OCI-LY3 (cell line): ENCODE results near the gene MAPKAPK5.

Experiments
- H2AFZ ChIP-seq: fragments of 200-600, 300-600 bp; shearing (Covaris generic); 2 replicates; pipeline ENCODE4 v1.6.0; 2014; ENCODE audit warnings: antibody characterized with exemption, low read depth, low read length
- H3K27ac ChIP-seq: fragments of 200-600, 300-600 bp; sonication (generic); 2 replicates; pipeline ENCODE4 v1.5.1; 2014; ENCODE audit warnings: mild to moderate bottlenecking, low read length, moderate library complexity, mixed read lengths
- H3K27me3 ChIP-seq: fragments of 200-600, 300-600 bp; sonication (generic); 2 replicates; pipeline ENCODE4 v1.6.1; 2014; ENCODE audit warnings: low read depth, low read length, mixed read lengths
- H3K36me3 ChIP-seq: fragments of 200-600, 300-600 bp; sonication (generic); replicated peaks from 2 replicates; pipeline ENCODE3; 2014; ENCODE audit warnings: low read depth, low read length, mixed read lengths
- H3K4me1 ChIP-seq: fragments of 300-600, 200-600 bp; sonication (generic); 2 replicates; pipeline ENCODE4 v1.6.1; 2014; ENCODE audit warnings: low read length, mixed read lengths
- H3K4me2 ChIP-seq: fragments of 200-600, 300-600 bp; sonication (generic); 2 replicates; pipeline ENCODE4 v1.6.1; 2014; ENCODE audit warnings: low read length, mixed read lengths
- H3K4me3 ChIP-seq: fragments of 300-600, 200-600 bp; sonication (generic); 2 replicates; pipeline ENCODE4 v1.5.1; 2014; ENCODE audit warnings: antibody characterized with exemption, mild to moderate bottlenecking, low read length, moderate library complexity
- H3K79me2 ChIP-seq: fragments of 300-600, 200-600 bp; shearing (Covaris generic); 2 replicates; pipeline ENCODE4 v1.6.1; 2014; ENCODE audit warnings: mild to moderate bottlenecking, low read length, mixed read lengths
- H3K9ac ChIP-seq: fragments of 300-600, 200-600 bp; shearing (Covaris generic); 2 replicates; pipeline ENCODE4 v1.6.0; 2014; ENCODE audit warnings: mild to moderate bottlenecking, low read length, moderate library complexity
- H3K9me3 ChIP-seq: fragments of 200-600, 300-600 bp; shearing (Covaris generic); 2 replicates; pipeline ENCODE4 v1.6.1; 2014; ENCODE audit warnings: low read length, mixed read lengths; ENCODE audit not compliant: insufficient read depth
- H4K20me1 ChIP-seq: fragments of 200-600, 300-600 bp; sonication (generic); 2 replicates; pipeline ENCODE4 v1.6.1; 2016; ENCODE audit warnings: low read length, mixed read lengths; ENCODE audit not compliant: insufficient read depth
- EZH2phosphoT487 ChIP-seq: fragments of 200-600 bp; shearing (Covaris generic); IDR thresholded peaks from 2 replicates; pipeline ENCODE4 v1.6.1; 2018; ENCODE audit warnings: antibody characterized with exemption, mixed run types, low read depth
- TF ChIP-seq, protein P1 (sequence below): fragments of 200-600, 300-600 bp; sonication (generic); IDR thresholded peaks from 2 replicates; pipeline ENCODE4 v1.5.1; 2014; ENCODE audit warnings: antibody characterized with exemption, low read length, low read depth

The MAPKAPK5 gene

DNA sequence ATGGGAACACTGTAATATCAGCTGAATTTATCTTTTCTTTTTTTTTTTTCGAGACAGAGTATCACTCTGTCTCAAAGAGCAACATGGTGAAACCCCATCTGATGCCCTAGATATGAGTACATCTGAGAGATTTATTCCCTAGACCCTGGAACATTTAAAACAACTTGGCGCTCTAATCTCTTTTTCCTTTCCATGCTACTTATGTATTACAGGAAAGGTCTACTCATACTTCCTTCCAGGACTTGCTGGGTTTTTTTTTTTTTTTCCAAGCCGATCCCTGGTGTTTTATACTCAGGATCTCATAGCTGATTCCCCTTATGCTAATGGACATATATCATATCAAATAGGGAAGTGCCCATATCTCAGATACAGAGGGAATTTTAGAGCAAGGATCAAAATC is 83.1 kb downstream of the MAPKAPK5 start:
- Histone ChIP-seq H3K9ac (no peak overlapping the region), H2AFZ (no peak overlapping the region), H3K27me3 (no peaks in the 10 kb centered on the region), H3K79me2 (no peaks in the 10 kb centered on the region), H3K9me3 (no peaks in the 10 kb centered on the region), H4K20me1 (no peaks in the 10 kb centered on the region), H3K4me1 (no peaks in the 10 kb centered on the region), H3K4me2 (no peak overlapping the region), H3K27ac (no peak overlapping the region), H3K36me3 (no peaks in the 10 kb centered on the region), H3K4me3 (no peak overlapping the region)
- TF ChIP-seq, protein P1, sequence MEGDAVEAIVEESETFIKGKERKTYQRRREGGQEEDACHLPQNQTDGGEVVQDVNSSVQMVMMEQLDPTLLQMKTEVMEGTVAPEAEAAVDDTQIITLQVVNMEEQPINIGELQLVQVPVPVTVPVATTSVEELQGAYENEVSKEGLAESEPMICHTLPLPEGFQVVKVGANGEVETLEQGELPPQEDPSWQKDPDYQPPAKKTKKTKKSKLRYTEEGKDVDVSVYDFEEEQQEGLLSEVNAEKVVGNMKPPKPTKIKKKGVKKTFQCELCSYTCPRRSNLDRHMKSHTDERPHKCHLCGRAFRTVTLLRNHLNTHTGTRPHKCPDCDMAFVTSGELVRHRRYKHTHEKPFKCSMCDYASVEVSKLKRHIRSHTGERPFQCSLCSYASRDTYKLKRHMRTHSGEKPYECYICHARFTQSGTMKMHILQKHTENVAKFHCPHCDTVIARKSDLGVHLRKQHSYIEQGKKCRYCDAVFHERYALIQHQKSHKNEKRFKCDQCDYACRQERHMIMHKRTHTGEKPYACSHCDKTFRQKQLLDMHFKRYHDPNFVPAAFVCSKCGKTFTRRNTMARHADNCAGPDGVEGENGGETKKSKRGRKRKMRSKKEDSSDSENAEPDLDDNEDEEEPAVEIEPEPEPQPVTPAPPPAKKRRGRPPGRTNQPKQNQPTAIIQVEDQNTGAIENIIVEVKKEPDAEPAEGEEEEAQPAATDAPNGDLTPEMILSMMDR, result no peak
- TF ChIP-seq EZH2phosphoT487, result no peak

DNA sequence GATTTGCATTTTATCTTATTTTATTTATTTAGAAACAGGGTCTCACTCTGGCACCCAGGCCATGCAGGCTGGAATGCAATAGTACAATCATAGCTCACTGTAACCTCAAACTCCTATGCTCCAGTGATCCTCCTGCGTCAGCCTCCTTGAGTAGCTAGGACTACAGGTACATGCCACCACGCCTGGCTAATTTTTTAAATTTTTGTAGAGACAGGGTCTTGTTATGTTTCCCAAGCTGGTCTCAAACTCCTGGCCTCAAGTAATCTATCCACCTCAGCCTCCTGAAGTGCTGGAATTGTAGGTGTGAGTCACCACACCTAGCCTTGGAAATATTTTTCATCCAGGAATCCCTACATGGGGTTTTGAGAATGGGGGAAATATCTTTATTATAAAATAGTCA is 84.6 kb downstream of the MAPKAPK5 start:
- H3K4me2 ChIP-seq, result no peak overlapping the region
- H3K9ac ChIP-seq, result no peak overlapping the region
- no peaks in the 10 kb centered on the region for H3K4me1 ChIP-seq
- no peak overlapping the region for H3K4me3 ChIP-seq
- no peaks in the 10 kb centered on the region for H3K27me3 ChIP-seq
- H4K20me1 ChIP-seq, result no peaks in the 10 kb centered on the region
- TF ChIP-seq, protein P1, result no peak
- TF ChIP-seq EZH2phosphoT487, result no peak
- H3K79me2 ChIP-seq, result no peaks in the 10 kb centered on the region
- H3K9me3 ChIP-seq, result no peaks in the 10 kb centered on the region
- H3K36me3 ChIP-seq, result no peaks in the 10 kb centered on the region
- H3K27ac ChIP-seq, result no peak overlapping the region
- H2AFZ ChIP-seq, result no peak overlapping the region

DNA sequence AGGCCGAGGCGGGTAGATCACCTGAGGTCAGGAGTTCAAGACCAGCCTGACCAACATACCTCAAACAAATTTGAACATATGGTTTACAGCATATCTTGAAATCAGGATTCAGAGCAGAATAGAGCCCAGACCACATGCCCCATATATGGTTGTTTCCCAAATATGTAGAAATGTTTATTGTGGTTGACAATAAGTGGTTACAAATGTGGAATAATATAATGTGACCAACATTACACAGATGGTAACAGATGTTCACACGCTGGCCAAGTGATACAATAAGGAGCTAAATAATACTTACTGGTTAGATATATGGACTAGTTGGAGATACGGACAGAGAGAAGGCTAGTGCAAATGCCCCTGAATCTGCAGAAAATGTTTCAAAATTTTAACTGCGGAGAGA is 85.3 kb downstream of the MAPKAPK5 start:
- H3K79me2 ChIP-seq, result no peaks in the 10 kb centered on the region
- H3K4me1 ChIP-seq, result no peaks in the 10 kb centered on the region
- no peaks in the 10 kb centered on the region for H3K36me3 ChIP-seq
- no peaks in the 10 kb centered on the region for H4K20me1 ChIP-seq
- H3K9ac ChIP-seq, result no peak overlapping the region
- H3K9me3 ChIP-seq, result no peaks in the 10 kb centered on the region
- H3K4me3 ChIP-seq, result no peak overlapping the region
- no peak for TF ChIP-seq EZH2phosphoT487
- TF ChIP-seq, protein P1, result no peak
- H3K27me3 ChIP-seq, result no peaks in the 10 kb centered on the region
- H3K27ac ChIP-seq, result no peak overlapping the region
- H3K4me2 ChIP-seq, result no peak overlapping the region
- no peak overlapping the region for H2AFZ ChIP-seq

DNA sequence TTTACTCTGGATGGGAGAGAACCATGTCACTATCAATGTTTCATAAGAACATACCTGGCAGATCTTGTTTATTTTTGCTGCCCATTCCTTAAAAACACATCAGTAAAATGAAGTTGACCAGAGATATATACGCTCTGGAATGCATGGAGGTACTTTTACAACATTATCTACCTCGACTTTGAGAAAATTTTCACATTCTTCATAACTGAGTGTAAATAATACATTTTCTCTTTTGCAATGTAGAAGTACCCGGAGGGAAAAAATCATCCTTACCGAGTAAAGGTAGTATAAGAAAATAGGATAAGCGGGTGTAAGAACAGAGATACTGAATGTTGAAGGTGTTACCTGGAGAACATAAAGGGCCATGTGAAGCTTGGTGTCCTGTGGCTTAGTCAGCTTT is 90.2 kb downstream of the MAPKAPK5 start:
- no peak overlapping the region for H2AFZ ChIP-seq
- peaks cover 1% of the 10 kb centered on the region; the same call in 1 of the 2 replicates for H3K4me1 ChIP-seq
- H3K9me3 ChIP-seq, result no peaks in the 10 kb centered on the region
- no peaks in the 10 kb centered on the region for H4K20me1 ChIP-seq
- H3K4me3 ChIP-seq, result no peak overlapping the region
- H3K4me2 ChIP-seq, result no peak overlapping the region
- no peaks in the 10 kb centered on the region for H3K36me3 ChIP-seq
- no peak overlapping the region for H3K9ac ChIP-seq
- H3K27me3 ChIP-seq, result no peaks in the 10 kb centered on the region
- TF ChIP-seq, protein P1, result no peak
- no peak for TF ChIP-seq EZH2phosphoT487
- no peak overlapping the region for H3K27ac ChIP-seq
- no peaks in the 10 kb centered on the region for H3K79me2 ChIP-seq
